ENCODE data around the gene BCAS2. TPM values are rescaled to one million over a fixed set of nuclear protein-coding genes. Genes with fewer than 3 reads are reported as not detected.
A peak's percentile ranks its signal among the peaks of the same experiment; 100 is the strongest.

BCAS2 gene
- 65.5 and 67.2 TPM in 2 replicates for total RNA-seq (2014; rRNA removed; shearing (Covaris generic))

DNA sequence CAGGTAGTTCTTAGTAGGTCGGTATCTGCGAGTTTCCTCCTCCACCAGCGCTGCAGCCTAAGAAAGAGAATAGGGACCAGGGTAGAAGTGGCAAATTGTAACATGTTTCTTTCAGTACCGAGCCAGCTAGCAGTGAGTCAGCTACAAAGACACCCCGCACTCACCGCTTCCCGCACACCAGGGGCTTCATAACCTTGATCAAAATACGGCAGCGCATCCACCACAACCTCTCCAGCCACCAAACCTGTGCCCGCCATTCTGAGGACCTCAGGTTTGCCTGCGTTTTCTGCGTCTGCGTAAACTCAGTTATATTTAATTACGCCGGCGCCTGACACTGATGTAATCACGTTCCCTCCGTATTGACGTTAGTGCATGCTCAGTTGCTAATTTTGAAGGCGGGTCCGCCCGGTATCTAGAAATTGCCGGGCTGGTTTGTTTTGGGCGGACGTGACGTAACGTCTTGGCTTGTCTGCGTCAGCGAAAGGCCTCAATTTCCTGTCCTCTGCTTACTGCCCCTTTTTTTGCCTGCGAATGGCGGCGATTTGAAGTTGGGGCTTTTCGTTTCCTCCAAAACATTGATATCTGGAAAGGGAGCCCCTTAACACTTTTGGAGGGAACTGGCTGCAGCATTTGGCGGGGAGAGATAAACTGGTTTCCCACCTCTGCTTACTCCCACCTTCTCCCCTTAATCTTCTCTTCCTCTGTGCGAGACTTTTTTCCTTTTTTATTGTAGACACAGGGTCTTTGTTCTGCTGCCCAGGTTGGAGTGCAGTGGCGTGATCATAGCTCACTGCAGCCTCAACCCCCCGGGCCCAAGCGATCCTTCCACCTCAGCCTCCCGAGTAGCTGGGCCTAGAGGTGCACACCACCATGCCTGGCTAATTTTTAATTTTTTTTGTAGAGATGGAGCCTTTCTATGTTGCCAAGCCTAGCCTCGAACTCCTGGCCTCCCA lies at the start of gene BCAS2:
BCAS2 (minus strand) TSS at position 281 of the 953 bp plus-strand sequence; CDS start at position 257, 24 bp downstream.
- Histone ChIP-seq H3K4me3 (peak within 1 kb of the TSS; percentile 76), H3K36me3 (peaks cover 19% of the 10 kb centered on the region), H3K27ac (peak within 1 kb of the TSS; percentile 77), H3K4me1 (peaks cover 6% of the 10 kb centered on the region), H3K27me3 (no peaks in the 10 kb centered on the region), H3K9me3 (replicated peaks) (no peaks in the 10 kb centered on the region)
- DNase-seq, result peak; percentile 96 to 98

- no peaks in the 10 kb centered on the region for H3K36me3 ChIP-seq
- no peaks in the 10 kb centered on the region for H3K27me3 ChIP-seq
- no peak overlapping the region for H3K4me3 ChIP-seq
- DNase-seq, result no peak
- no peak overlapping the region for H3K27ac ChIP-seq
- H3K4me1 ChIP-seq, result no peaks in the 10 kb centered on the region
- H3K9me3 ChIP-seq (replicated peaks), result no peaks in the 10 kb centered on the region
Observed at GRCh38 chr1:114627107-114627506, 45.7 kb upstream of the BCAS2 start.

DNA sequence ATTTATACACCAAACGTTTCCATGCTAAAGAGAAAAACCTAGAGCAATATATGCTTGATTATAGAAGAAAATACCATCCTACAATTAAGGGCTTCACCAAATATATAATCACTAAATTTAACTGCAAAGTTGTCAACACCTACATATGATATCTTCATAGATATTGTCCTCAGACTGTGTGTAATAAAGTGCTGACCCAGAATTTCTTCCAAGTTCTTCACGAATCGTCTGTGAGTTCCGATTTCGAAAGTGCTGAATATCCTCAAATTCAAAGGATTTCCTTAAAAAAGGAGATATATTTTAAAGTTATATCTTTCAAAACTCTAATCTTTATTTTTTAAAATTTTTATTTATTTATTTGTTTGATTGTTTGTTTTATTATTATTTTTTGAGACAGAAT lies 41.9 kb upstream of the BCAS2 start:
- Histone ChIP-seq H3K27ac (no peak overlapping the region), H3K27me3 (no peaks in the 10 kb centered on the region), H3K9me3 (replicated peaks) (no peaks in the 10 kb centered on the region), H3K36me3 (no peaks in the 10 kb centered on the region), H3K4me1 (no peaks in the 10 kb centered on the region), H3K4me3 (no peak overlapping the region)
- no peak for DNase-seq

GRCh38 chr1:114620419-114620818 lies 39.0 kb upstream of the BCAS2 start:
- no peak for DNase-seq
- Histone ChIP-seq H3K27me3 (no peaks in the 10 kb centered on the region), H3K9me3 (replicated peaks) (no peaks in the 10 kb centered on the region), H3K4me1 (no peaks in the 10 kb centered on the region), H3K27ac (no peak overlapping the region), H3K36me3 (no peaks in the 10 kb centered on the region), H3K4me3 (no peak overlapping the region)

- Histone ChIP-seq H3K4me3 (no peak overlapping the region), H3K9me3 (replicated peaks) (no peaks in the 10 kb centered on the region), H3K4me1 (no peaks in the 10 kb centered on the region), H3K36me3 (no peaks in the 10 kb centered on the region), H3K27me3 (no peaks in the 10 kb centered on the region), H3K27ac (no peak overlapping the region)
- DNase-seq, result no peak
Observed at GRCh38 chr1:114618606-114619005, 37.2 kb upstream of the BCAS2 start.

DNA sequence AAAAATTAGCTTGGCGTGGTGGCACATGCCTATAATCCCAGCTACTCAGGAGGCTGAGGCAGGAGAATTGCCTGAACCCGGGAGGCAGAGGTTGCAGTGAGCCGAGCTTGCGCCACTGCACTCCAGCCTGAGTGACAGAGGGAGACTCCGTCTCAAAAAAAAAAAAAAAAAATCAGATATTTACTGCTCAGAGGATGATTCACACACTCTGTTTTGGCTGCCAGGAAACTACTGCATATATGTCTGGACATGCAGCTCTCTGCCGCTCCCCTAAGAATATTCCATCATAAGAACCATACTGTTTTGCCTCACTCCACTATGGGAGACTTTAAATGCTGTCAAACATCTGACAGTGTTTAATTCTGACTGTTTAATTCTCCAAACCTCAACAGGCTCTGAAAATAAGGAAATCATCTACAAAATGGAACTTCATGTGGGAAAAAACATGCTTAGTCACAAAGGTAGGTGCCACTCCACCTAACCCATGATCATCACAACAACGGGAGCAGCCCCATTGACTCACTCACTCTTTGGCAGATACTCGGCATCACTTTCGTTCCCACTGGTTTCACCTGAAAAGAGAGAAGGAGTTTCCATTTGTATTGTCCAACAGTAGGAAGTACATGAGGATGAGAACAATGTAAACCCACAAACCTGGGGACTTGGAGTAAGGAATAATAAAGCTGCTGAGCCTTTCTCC lies 29.3 kb upstream of the BCAS2 start:
- no peaks in the 10 kb centered on the region for H3K9me3 ChIP-seq (replicated peaks)
- H3K36me3 ChIP-seq, result no peaks in the 10 kb centered on the region
- no peaks in the 10 kb centered on the region for H3K4me1 ChIP-seq
- DNase-seq, result no peak
- no peak overlapping the region for H3K4me3 ChIP-seq
- H3K27ac ChIP-seq, result no peak overlapping the region
- H3K27me3 ChIP-seq, result no peaks in the 10 kb centered on the region

GRCh38 chr1:114609826-114610225 lies 28.4 kb upstream of the BCAS2 start:
- Histone ChIP-seq H3K27ac (no peak overlapping the region), H3K36me3 (no peaks in the 10 kb centered on the region), H3K4me3 (no peak overlapping the region), H3K9me3 (replicated peaks) (no peaks in the 10 kb centered on the region), H3K27me3 (no peaks in the 10 kb centered on the region; the same call in 1 of the 2 replicates), H3K4me1 (no peaks in the 10 kb centered on the region)
- DNase-seq, result no peak

DNA sequence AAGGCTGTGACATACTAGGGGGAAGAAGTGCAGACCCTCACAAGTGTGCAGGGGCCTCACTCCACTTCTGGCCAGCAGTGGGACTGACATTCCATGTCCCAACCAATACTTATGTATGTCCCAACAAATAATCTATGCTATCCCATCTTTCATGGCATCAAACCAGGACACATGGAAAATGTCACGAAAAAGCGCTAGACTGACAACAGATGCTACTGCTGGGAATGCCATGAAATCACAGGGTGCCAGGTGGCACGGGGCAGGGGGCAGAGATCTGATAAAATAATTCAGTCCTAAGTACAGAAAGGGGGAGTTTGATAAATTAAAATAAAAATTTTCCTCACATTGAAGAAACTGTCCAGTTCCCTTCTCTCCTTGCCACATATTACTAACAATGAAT lies 27.6 kb upstream of the BCAS2 start:
- DNase-seq, result no peak
- Histone ChIP-seq H3K4me3 (no peak overlapping the region), H3K36me3 (no peaks in the 10 kb centered on the region), H3K4me1 (no peaks in the 10 kb centered on the region), H3K9me3 (replicated peaks) (no peaks in the 10 kb centered on the region), H3K27ac (no peak overlapping the region), H3K27me3 (no peaks in the 10 kb centered on the region; the same call in 1 of the 2 replicates)

DNA sequence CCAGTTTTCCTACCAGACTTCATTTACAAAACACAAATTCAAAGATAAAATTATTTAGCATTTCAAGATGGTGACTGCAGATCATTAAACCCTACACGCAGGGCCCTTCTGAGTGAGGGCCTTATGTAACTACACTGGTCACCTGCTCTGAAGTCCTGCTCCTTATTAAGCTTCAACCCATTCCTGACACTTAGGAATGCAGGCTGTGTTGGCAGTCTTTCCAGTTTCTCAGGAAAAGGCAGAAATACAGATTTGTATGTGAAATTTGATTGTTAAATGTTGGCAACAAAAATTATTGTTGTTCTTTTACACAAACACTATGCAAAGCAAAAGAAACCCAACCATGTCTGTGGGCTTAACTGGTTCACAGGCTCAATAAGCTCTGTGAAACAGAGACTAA lies 25.8 kb upstream of the BCAS2 start:
- H3K4me1 ChIP-seq, result no peaks in the 10 kb centered on the region
- H3K4me3 ChIP-seq, result no peak overlapping the region
- no peak overlapping the region for H3K27ac ChIP-seq
- H3K36me3 ChIP-seq, result no peaks in the 10 kb centered on the region
- no peak for DNase-seq
- no peaks in the 10 kb centered on the region for H3K9me3 ChIP-seq (replicated peaks)
- no peaks in the 10 kb centered on the region; the same call in 1 of the 2 replicates for H3K27me3 ChIP-seq

GRCh38 chr1:114597949-114598348 lies 16.5 kb upstream of the BCAS2 start:
- DNase-seq, result no peak
- H3K4me1 ChIP-seq, result no peaks in the 10 kb centered on the region
- no peak overlapping the region for H3K4me3 ChIP-seq
- no peaks in the 10 kb centered on the region for H3K9me3 ChIP-seq (replicated peaks)
- H3K27me3 ChIP-seq, result no peaks in the 10 kb centered on the region
- no peak overlapping the region for H3K27ac ChIP-seq
- H3K36me3 ChIP-seq, result no peaks in the 10 kb centered on the region

DNA sequence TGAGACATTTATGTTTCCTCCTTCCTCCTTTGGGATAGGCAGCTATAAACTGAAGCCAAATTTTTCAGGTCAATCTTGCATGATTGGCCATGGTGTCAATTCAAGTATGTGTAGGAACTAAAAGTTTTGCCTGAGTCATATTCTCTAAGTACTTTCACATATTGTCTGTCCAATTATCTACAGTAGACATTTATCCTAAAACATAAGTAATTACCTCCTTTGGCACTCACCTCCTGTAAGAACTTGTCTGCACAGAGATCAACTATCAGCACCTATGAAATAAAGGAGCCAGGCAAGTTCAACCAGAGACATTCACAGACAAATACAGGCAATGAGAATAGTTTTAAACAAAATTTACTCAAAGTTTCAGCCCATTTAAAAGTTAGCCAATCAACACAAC lies 14.2 kb upstream of the BCAS2 start:
- no peak overlapping the region for H3K27ac ChIP-seq
- DNase-seq, result no peak
- H3K4me1 ChIP-seq, result no peaks in the 10 kb centered on the region
- no peaks in the 10 kb centered on the region for H3K9me3 ChIP-seq (replicated peaks)
- no peak overlapping the region for H3K4me3 ChIP-seq
- no peaks in the 10 kb centered on the region for H3K36me3 ChIP-seq
- no peaks in the 10 kb centered on the region for H3K27me3 ChIP-seq

- no peak for DNase-seq
- no peaks in the 10 kb centered on the region for H3K27me3 ChIP-seq
- no peak overlapping the region for H3K27ac ChIP-seq
- no peaks in the 10 kb centered on the region for H3K36me3 ChIP-seq
- H3K4me3 ChIP-seq, result no peak overlapping the region
- no peaks in the 10 kb centered on the region for H3K9me3 ChIP-seq (replicated peaks)
- H3K4me1 ChIP-seq, result no peaks in the 10 kb centered on the region
Observed at GRCh38 chr1:114594046-114594445, 12.6 kb upstream of the BCAS2 start.

- Histone ChIP-seq H3K27me3 (no peaks in the 10 kb centered on the region), H3K27ac (no peak overlapping the region), H3K9me3 (replicated peaks) (no peaks in the 10 kb centered on the region), H3K36me3 (no peaks in the 10 kb centered on the region), H3K4me3 (no peak overlapping the region), H3K4me1 (peaks cover 3% of the 10 kb centered on the region; the same call in 1 of the 2 replicates)
- no peak for DNase-seq
Observed at GRCh38 chr1:114589122-114589521, 7.7 kb upstream of the BCAS2 start.

DNA sequence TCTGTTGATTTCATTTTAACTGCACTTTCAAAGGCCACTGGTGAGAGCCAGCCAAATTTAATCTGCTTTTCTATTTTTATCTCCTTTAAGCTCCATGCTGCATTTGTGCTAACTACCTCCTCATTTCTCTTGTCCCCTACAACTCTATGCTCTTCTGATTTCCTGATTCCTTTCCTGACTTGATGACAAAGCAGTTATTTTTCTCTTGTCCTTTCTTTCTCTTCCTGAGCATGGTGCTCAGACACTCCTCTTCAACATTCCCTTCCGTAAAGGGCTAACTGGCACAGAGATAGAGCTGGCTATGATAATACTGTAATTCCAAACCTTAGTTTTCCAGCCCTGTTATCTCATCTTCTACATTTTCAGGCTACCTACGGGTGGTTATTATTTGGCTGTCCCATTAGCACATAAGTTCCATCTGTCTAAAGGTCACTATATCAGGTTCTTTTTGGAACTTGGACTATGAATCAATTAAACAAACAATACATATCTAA lies 6.8 kb upstream of the BCAS2 start:
- peaks cover 3% of the 10 kb centered on the region; the same call in 1 of the 2 replicates for H3K4me1 ChIP-seq
- no peaks in the 10 kb centered on the region for H3K36me3 ChIP-seq
- H3K4me3 ChIP-seq, result no peak overlapping the region
- no peak for DNase-seq
- no peaks in the 10 kb centered on the region for H3K9me3 ChIP-seq (replicated peaks)
- no peak overlapping the region for H3K27ac ChIP-seq
- no peaks in the 10 kb centered on the region for H3K27me3 ChIP-seq

Measured in SJCRH30 (cell line).